Calu3 (cell line): ENCODE data around the gene CLEC12A. TPM values are rescaled to one million over a fixed set of nuclear protein-coding genes. Genes with fewer than 3 reads are reported as not detected.

Experiments
- BruUV-seq: library from RNA; stranded (reverse); fragments of 400-500 nt; replicated peaks from 2 replicates; lab custom pipeline; 2021; lab: Mats Ljungman, UMichigan
- CTCF ChIA-PET: fragments of 300-600 bp; sonication (Branson Sonifier 250); formaldehyde crosslinking; loops from one replicate; lab custom pipeline; 2022; ENCODE audit warnings: antibody characterized with exemption; lab: Charles Lee
- DNase-seq: peaks from one replicate; pipeline ENCODE4 v3.0.0; 2022
- H3K27ac Mint-ChIP-seq: one replicate; pipeline ENCODE4 v1.8.0; 2022; ENCODE audit warnings: mixed read lengths; ENCODE audit not compliant: unreplicated experiment
- H3K27me3 Mint-ChIP-seq: one replicate; pipeline ENCODE4 v1.8.0; 2022; ENCODE audit warnings: mixed read lengths; ENCODE audit not compliant: unreplicated experiment
- H3K36me3 Mint-ChIP-seq: one replicate; pipeline ENCODE4 v1.8.0; 2022; ENCODE audit warnings: mild to moderate bottlenecking, moderate library complexity, mixed read lengths; ENCODE audit not compliant: insufficient read depth, unreplicated experiment
- H3K4me1 Mint-ChIP-seq: one replicate; pipeline ENCODE4 v1.8.0; 2022; ENCODE audit warnings: mild to moderate bottlenecking, low read depth, mixed read lengths; ENCODE audit not compliant: unreplicated experiment
- H3K4me3 Mint-ChIP-seq: one replicate; pipeline ENCODE4 v1.8.0; 2022; ENCODE audit warnings: mild to moderate bottlenecking, low read depth, moderate library complexity, mixed read lengths; ENCODE audit not compliant: unreplicated experiment
- H3K9me3 Mint-ChIP-seq: one replicate; pipeline ENCODE4 v1.8.0; 2022; ENCODE audit warnings: low read depth, mixed read lengths; ENCODE audit not compliant: unreplicated experiment
- intact Hi-C: fragments of 100-400 bp; cut with micrococcal nuclease; formaldehyde crosslinking; loops from one replicate; pipeline ENCODE4 v1.10.0; 2022; ENCODE audit not compliant: unreplicated experiment
- total RNA-seq: library from RNA; stranded (reverse); gene quantifications from 2 replicates; pipeline ENCODE4 v1.2.3, GENCODE V29; 2022
- TF ChIP-seq, protein P1 (sequence below): fragments of 200-600 bp; IDR thresholded peaks from one replicate; pipeline ENCODE4 v1.8.0; 2022; ENCODE audit warnings: antibody characterized with exemption; ENCODE audit not compliant: unreplicated experiment

CLEC12A gene
- total RNA-seq, 1 experiment from 2014 or later, result not detected

DNA sequence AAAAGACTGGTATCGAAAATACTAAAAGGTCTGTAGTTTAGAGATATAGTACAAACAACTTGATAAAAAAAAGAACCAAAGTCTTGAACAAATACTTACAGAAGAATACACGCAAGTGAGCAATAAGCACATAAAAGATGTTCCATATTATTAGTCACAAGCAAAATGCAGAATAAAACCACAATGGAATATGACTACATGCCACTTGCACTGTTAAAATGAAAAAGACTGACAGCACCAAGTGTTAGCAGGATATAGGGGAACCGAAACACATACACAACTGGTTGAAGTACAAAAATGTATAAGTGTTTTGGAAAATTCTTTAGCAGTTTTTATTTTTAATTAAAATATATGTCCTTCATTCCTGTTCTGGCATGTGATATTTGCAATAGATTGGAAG, 42.6 kb upstream of the CLEC12A start:
- intact Hi-C loops, result no loop called here
- no peak for DNase-seq
- no peaks in the 10 kb centered on the region for H3K4me1 Mint-ChIP-seq
- H3K9me3 Mint-ChIP-seq, result no peaks in the 10 kb centered on the region
- CTCF ChIA-PET, result no interaction called here
- H3K36me3 Mint-ChIP-seq, result no peaks in the 10 kb centered on the region
- no peak overlapping the region for H3K27ac Mint-ChIP-seq
- no peak overlapping the region for H3K4me3 Mint-ChIP-seq
- TF ChIP-seq, protein P1, sequence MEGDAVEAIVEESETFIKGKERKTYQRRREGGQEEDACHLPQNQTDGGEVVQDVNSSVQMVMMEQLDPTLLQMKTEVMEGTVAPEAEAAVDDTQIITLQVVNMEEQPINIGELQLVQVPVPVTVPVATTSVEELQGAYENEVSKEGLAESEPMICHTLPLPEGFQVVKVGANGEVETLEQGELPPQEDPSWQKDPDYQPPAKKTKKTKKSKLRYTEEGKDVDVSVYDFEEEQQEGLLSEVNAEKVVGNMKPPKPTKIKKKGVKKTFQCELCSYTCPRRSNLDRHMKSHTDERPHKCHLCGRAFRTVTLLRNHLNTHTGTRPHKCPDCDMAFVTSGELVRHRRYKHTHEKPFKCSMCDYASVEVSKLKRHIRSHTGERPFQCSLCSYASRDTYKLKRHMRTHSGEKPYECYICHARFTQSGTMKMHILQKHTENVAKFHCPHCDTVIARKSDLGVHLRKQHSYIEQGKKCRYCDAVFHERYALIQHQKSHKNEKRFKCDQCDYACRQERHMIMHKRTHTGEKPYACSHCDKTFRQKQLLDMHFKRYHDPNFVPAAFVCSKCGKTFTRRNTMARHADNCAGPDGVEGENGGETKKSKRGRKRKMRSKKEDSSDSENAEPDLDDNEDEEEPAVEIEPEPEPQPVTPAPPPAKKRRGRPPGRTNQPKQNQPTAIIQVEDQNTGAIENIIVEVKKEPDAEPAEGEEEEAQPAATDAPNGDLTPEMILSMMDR, result no peak
- no peaks in the 10 kb centered on the region for H3K27me3 Mint-ChIP-seq
- BruUV-seq, result no TSS peak

DNA sequence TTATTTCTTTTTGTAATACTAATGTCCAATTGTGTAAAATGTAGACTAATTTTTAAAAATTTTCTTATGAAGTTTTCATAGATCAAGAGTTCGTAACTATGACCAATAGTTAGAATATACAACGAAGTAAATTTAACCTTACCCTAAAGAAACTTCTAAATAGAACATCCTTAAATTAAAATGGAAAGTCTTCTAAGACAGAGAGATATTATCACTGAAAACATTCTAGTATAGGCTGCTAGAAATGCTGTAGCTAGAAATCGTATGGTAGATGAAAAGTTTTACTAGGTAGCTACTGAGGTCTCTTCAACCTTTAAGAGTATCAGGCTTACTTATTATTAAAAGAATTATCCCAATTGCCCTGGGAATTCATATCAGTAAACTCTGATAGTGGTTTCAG, 40.0 kb upstream of the CLEC12A start:
- no TSS peak for BruUV-seq
- Mint-ChIP-seq H3K27ac (no peak overlapping the region), H3K36me3 (no peaks in the 10 kb centered on the region), H3K4me1 (no peaks in the 10 kb centered on the region), H3K4me3 (no peak overlapping the region), H3K9me3 (no peaks in the 10 kb centered on the region), H3K27me3 (no peaks in the 10 kb centered on the region)
- CTCF ChIA-PET, result no interaction called here
- DNase-seq, result no peak
- TF ChIP-seq, protein P1, result no peak
- intact Hi-C loops, result no loop called here

DNA sequence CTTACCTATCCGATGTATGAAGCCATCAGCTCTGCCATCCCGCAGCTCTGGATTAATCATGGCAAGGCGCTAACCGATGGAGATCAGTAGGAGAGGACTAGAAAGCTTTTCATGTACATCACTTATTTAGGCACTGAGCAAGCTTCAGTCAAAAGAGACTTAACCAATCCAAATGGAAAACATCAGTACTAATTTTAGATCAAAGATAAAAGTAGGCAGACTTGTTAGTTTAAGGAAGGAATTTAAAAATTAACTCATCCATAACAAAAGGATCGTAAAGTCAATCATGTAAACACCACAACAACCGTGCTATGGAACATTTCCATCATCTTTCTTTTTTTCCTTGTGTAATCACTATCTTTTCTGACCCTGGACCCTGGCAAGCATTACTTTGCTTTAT, 38.9 kb upstream of the CLEC12A start, which contains the start of gene CLEC2A:
Gene CLEC2A (minus strand): TSS at position 101 of the 400 bp plus-strand sequence. CDS start 41 bp downstream, at position 60.
- Mint-ChIP-seq H3K4me3 (no peak within 1 kb of the TSS), H3K27me3 (no peaks in the 10 kb centered on the region), H3K4me1 (no peaks in the 10 kb centered on the region), H3K27ac (no peak within 1 kb of the TSS), H3K36me3 (no peaks in the 10 kb centered on the region), H3K9me3 (no peaks in the 10 kb centered on the region)
- BruUV-seq, result no TSS peak
- TF ChIP-seq, protein P1, result no peak
- no peak for DNase-seq
- CTCF ChIA-PET, result no interaction called here
- intact Hi-C loops, result no loop called here

DNA sequence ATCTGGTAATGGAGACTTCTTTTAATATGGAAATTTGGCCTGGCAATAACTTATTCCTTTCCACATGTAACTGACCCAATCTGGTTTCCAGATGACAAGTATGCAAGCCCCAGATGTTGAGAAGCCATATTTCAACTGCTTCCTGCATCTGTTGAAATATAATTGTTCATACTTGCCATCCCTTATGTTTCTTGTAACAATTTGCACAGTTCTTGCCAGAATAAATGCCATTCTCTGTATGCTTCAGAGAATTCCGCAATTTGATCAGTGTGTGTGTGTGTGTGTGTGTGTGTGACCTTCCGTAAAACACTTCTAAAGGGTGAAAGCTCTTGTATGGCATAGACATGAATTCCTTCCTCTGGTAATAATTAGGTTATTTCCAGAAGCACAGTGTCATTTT, 37.3 kb upstream of the CLEC12A start:
- Mint-ChIP-seq H3K4me3 (no peak overlapping the region), H3K27me3 (peaks cover 3% of the 10 kb centered on the region), H3K4me1 (no peaks in the 10 kb centered on the region), H3K9me3 (no peaks in the 10 kb centered on the region), H3K36me3 (no peaks in the 10 kb centered on the region), H3K27ac (no peak overlapping the region)
- no TSS peak for BruUV-seq
- CTCF ChIA-PET, result no interaction called here
- intact Hi-C loops, result no loop called here
- TF ChIP-seq, protein P1, result no peak
- DNase-seq, result no peak
